NCI-H82 (cell line): ENCODE results near the gene DGKQ.
"Not testable (repeated sequence)": the region's sequence is repeated elsewhere in the genome, so short reads cannot be mapped to it uniquely, and the experiment has no call there.

Experiments
- DNase-seq: peaks from one replicate; lab custom pipeline; 2025; lab: John Stamatoyannopoulos, UW

DGKQ gene

DNA sequence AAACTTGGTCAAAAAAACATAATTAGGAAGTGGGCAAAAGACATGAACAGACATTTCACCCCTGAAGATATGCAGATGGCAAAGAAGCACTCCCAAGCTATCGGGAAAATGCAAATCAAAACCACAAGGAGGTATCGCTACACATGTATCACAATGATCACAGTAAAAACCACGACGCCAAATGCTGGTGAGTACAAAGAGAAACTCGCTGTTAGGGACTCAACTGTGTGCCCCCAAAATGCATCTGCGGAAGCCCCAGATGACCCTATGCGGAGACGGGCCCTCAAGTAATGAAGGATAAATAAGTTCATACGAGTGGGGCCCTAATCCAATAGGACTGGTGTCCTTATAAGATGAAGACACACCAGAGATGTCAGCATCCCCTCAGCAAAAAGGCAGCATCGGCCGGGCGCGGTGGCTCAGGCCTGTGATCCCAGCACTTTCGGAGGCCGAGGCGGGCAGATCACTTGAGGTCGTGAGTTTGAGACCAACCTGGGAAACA is 51.5 kb downstream of the DGKQ start:
- no peak for DNase-seq

GRCh38 chr4:919004-919680 is 54.2 kb downstream of the DGKQ start:
- DNase-seq = not testable (repeated sequence)

DNA sequence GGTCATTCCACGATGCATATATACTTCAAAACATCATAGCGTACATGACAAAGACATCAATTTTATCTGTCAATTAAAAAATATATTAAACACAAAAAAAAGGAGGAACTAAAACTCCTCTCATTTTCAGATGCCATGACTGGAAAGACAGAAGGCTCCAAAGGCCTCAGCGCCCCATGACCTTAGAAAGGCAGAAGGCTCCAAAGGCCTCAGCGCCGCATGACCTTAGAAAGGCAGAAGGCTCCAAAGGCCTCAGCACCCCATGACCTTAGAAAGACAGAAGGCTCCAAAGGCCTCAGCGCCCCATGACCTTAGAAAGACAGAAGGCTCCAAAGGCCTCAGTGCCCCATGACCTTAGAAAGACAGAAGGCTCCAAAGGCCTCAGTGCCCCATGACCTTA is 54.8 kb downstream of the DGKQ start:
- not testable (repeated sequence) for DNase-seq

GRCh38 chr4:917992-918391 is 55.4 kb downstream of the DGKQ start:
- no peak for DNase-seq

- no peak for DNase-seq
Observed at GRCh38 chr4:917466-917865, 55.9 kb downstream of the DGKQ start.

DNA sequence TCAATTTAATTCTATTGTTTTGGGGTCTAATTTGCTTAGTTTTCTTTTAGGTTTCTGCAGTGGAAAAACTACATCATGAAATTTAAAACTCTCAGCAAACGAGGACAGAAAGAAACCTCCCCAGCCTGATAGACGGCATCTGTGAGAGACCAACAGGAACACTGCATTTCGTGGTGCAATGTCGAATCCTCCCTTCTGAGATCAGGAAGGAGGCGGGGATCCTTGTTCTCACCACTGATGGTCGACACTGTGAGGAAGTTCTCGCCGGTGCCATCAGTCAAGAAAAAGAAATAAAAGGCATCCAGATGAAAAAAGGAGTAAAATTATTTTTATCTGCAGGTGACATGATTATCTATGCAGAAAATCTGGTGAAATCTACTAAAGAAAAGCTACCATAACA is 57.8 kb downstream of the DGKQ start:
- DNase-seq = no peak

DNA sequence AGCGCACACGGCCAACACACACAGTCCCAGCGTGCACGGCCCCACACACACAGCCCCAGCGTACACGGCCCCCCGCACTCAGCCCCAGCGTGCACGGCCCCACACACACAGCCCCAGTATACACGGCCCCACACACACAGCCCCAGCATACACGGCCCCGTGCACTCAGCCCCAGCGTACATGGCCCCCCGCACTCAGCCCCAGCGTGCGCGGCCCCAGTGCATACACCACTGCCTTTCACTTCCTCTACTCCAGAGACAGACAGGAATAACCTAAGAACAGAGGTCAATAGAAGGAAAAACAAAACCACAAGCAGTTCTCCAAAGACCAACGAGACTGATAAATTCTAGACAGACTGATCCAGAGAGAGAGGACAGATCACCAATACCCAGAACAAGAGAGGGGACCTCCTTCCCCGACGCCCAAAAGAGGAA is 58.3 kb downstream of the DGKQ start:
- DNase-seq = no peak

- no peak for DNase-seq
Observed at GRCh38 chr4:914531-914930, 58.8 kb downstream of the DGKQ start.

- no peak for DNase-seq
Observed at GRCh38 chr4:913280-913618, 60.1 kb downstream of the DGKQ start.

DNA sequence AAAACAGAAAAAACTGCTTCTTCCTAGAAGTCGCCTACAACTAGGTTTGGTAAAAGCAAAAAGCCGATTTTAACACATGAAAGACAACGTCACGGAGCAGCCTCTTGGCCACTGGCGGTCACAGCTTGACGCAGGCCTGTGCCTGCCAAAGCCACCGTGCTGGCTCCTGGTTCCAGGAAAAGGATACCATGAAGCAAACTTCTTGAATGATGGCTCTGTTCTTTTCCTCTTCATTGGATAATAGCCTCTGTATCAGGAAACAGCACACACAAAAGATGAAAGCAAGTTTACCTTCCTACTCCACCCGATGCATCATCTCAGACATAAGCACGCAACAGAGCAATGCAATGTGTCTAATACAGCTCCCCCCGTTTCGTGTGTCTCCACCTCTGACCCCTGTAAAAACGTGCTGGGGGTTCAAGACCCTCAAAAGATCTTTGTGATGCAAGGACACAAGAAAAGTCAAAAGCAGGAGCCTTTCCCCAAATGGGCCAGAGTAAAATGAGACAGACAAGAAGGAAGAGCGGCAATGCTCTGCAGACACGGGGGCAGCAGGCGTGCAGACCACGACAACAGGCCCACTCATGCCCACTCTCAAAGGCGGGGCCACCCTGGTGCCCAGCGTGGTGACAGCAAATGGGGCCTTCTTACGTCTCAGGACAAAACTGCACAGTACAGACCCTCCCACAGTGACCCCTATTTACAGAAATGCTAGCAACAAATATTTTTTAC is 60.7 kb downstream of the DGKQ start:
- no peak for DNase-seq

DNA sequence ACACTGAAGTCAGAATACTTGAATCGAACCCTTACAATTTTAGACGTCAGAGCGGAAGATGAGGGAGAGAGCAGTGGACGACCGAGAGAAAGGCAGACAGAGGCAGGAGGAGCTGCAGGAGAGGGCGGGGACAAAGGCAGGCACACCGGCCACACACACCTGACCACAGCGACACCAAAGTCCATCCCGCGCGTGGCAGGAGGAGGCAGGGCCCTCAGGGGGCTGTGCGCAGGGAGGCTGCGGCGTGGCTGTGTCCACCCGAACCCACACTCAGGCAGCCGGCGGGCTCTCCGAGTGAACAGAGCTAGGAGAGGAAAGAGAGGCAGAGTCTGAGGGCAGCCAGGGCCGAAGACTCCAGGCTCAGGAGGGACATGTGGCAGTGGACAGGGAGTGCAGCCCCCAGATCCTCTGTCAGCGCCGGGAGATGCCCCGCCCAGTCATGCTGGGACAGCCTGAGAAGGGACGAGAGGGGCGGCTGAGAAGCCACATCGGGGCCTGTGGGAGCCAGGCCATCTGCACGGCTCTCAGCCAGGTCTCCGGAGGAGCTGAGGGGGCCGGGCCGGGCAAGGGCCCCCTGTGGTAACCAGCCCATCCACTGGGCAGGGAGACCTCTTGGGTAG is 61.4 kb downstream of the DGKQ start:
- no peak for DNase-seq

- DNase-seq = no peak
Observed at GRCh38 chr4:911221-911751, 62.1 kb downstream of the DGKQ start.

GRCh38 chr4:910366-911091 is 62.8 kb downstream of the DGKQ start:
- DNase-seq = no peak

- no peak for DNase-seq
Observed at GRCh38 chr4:909821-910220, 63.5 kb downstream of the DGKQ start.

- no peak for DNase-seq
Observed at GRCh38 chr4:909131-909571, 64.2 kb downstream of the DGKQ start.
